NCI-H187 treated with DMSO at 0.1 percent for 48 hours (cell line): ENCODE measurements around the gene EXOC3L4.

Experiments
- DNase-seq: peaks from one replicate; lab custom pipeline; 2025; lab: John Stamatoyannopoulos, UW

Gene EXOC3L4

GRCh38 chr14:103133210-103134140 lies 39.0 kb downstream of the EXOC3L4 start:
- DNase-seq = no peak

- no peak for DNase-seq
These were observed 39.9 kb downstream of the EXOC3L4 start for GRCh38 chr14:103134405-103134804.

- DNase-seq = no peak
These were observed 40.4 kb downstream of the EXOC3L4 start for GRCh38 chr14:103134919-103135318.

GRCh38 chr14:103135333-103136260 lies 41.1 kb downstream of the EXOC3L4 start:
- DNase-seq = no peak

GRCh38 chr14:103136388-103137271 lies 42.1 kb downstream of the EXOC3L4 start:
- DNase-seq = no peak

- DNase-seq = no peak
These were observed 43.3 kb downstream of the EXOC3L4 start for GRCh38 chr14:103137689-103138300.

- no peak for DNase-seq
These were observed 44.0 kb downstream of the EXOC3L4 start for GRCh38 chr14:103138301-103139131.

GRCh38 chr14:103139132-103140025 lies 44.9 kb downstream of the EXOC3L4 start:
- no peak for DNase-seq

- DNase-seq = peak; percentile 91
These were observed 46.0 kb downstream of the EXOC3L4 start for GRCh38 chr14:103140316-103141109.

GRCh38 chr14:103141117-103141796 lies 46.7 kb downstream of the EXOC3L4 start:
- DNase-seq = peak; percentile 46

- peak; percentile 64 for DNase-seq
These were observed 47.5 kb downstream of the EXOC3L4 start for GRCh38 chr14:103142026-103142425.

- DNase-seq = no peak
These were observed 48.3 kb downstream of the EXOC3L4 start for GRCh38 chr14:103142721-103143302.

GRCh38 chr14:103143506-103143905 lies 49.0 kb downstream of the EXOC3L4 start:
- DNase-seq = no peak

- DNase-seq = no peak
These were observed 49.6 kb downstream of the EXOC3L4 start for GRCh38 chr14:103144085-103144484.

GRCh38 chr14:103146141-103146709 lies 51.7 kb downstream of the EXOC3L4 start:
- DNase-seq = no peak

- DNase-seq = no peak
These were observed 55.1 kb downstream of the EXOC3L4 start for GRCh38 chr14:103149351-103150237.
